ENCODE results near the gene TBX18. TPM values are rescaled to one million over a fixed set of nuclear protein-coding genes. Genes with fewer than 3 reads are reported as not detected.

Gene TBX18
- total and polyA plus RNA-seq, 12 donors, result 1.7 to 9.1 (median 2.8) TPM

- H3K9me3 ChIP-seq, result no peaks in the 10 kb centered on the region
- peak overlapping the region in 3 of 10 donors; percentile 34 to 73 (median 44) for H3K27ac ChIP-seq
- peak overlapping the region in 3 of 10 donors; percentile 2 to 61 (median 53) for H3K4me3 ChIP-seq
- peaks cover 9 to 100% (median 100%) of the 10 kb centered on the region in 7 donors for H3K27me3 ChIP-seq
- intact Hi-C loops (cut with DNase I), result loop anchor here in 2 of 10 donors (10.0 kb wide), 2 partner anchors 234 to 346 kb away; no protein-coding TSS in a partner anchor
- WGBS, 2 donors, result 19 to 28% methylated on average over 6 of the region's 6 CpGs
- ATAC-seq (no peak), DNase-seq (no peak)
- no peaks in the 10 kb centered on the region for H3K36me3 ChIP-seq
- peaks cover 0 to 30% (median 17%) of the 10 kb centered on the region in 9 donors for H3K4me1 ChIP-seq
- no peak for TF ChIP-seq CTCF (IDR thresholded peaks at IDR 0.05)
These were observed 6.8 kb upstream of the TBX18 start for GRCh38 chr6:84771125-84771755.

- WGBS, 2 donors, result 33 to 39% methylated on average over 5 of the region's 5 CpGs
These were observed 6.1 kb upstream of the TBX18 start for GRCh38 chr6:84770521-84770920.

GRCh38 chr6:84769306-84769705 is 4.9 kb upstream of the TBX18 start:
- Histone ChIP-seq H3K27me3 (peaks cover 9 to 100% (median 98%) of the 10 kb centered on the region in 7 donors), H3K9me3 (no peaks in the 10 kb centered on the region), H3K27ac (peak overlapping the region in 6 of 10 donors; percentile 50 to 76 (median 62)), H3K36me3 (no peaks in the 10 kb centered on the region), H3K4me3 (peak overlapping the region in 6 of 10 donors; percentile 33 to 45 (median 40)), H3K4me1 (peaks cover 0 to 27% (median 10%) of the 10 kb centered on the region in 9 donors)
- ATAC-seq, result no peak
- WGBS, 2 donors, result 9 to 18% methylated on average over 5 of the region's 5 CpGs
- no peak for TF ChIP-seq CTCF (IDR thresholded peaks at IDR 0.05)
- intact Hi-C loops (cut with DNase I), result loop anchor here in 3 of 10 donors (10.0 kb wide), 1 partner anchor 345 kb away; no protein-coding TSS in a partner anchor
- no peak for DNase-seq

More at GRCh38 chr6:84770521-84770920, 6.1 kb upstream of the TBX18 start:
- peaks cover 0 to 30% (median 17%) of the 10 kb centered on the region in 9 donors for H3K4me1 ChIP-seq
- intact Hi-C loops (cut with DNase I), result loop anchor here in 2 of 10 donors (10.0 kb wide), 2 partner anchors 234 to 346 kb away; no protein-coding TSS in a partner anchor
- peaks cover 9 to 100% (median 100%) of the 10 kb centered on the region in 7 donors for H3K27me3 ChIP-seq
- no peak overlapping the region for H3K4me3 ChIP-seq
- DNase-seq (no peak), ATAC-seq (no peak)
- H3K36me3 ChIP-seq, result no peaks in the 10 kb centered on the region
- TF ChIP-seq CTCF (IDR thresholded peaks at IDR 0.05), result no peak
- no peaks in the 10 kb centered on the region for H3K9me3 ChIP-seq
- H3K27ac ChIP-seq, result no peak overlapping the region

- DNase-seq (no peak), ATAC-seq (no peak)
- no peak for TF ChIP-seq CTCF (IDR thresholded peaks at IDR 0.05)
- H3K4me1 ChIP-seq, result peaks cover 0 to 20% (median 8%) of the 10 kb centered on the region in 9 donors
- H3K9me3 ChIP-seq, result no peaks in the 10 kb centered on the region
- peak overlapping the region in 9 of 10 donors; percentile 8 to 45 (median 34) for H3K4me3 ChIP-seq
- peak overlapping the region in 8 of 10 donors; percentile 47 to 76 (median 62) for H3K27ac ChIP-seq
- H3K27me3 ChIP-seq, result peaks cover 9 to 100% (median 98%) of the 10 kb centered on the region in 7 donors
- intact Hi-C loops (cut with DNase I), result loop anchor here in 3 of 10 donors (10.0 kb wide), 1 partner anchor 344 kb away; no protein-coding TSS in a partner anchor
- WGBS, 2 donors, result 4% methylated on average over 31 of the region's 31 CpGs
- no peaks in the 10 kb centered on the region for H3K36me3 ChIP-seq
These were observed 4.2 kb upstream of the TBX18 start for GRCh38 chr6:84768442-84769174.

All from heart right ventricle (tissue), 16 donors.